HG03439 (cell line): ENCODE measurements around the gene RAB11FIP3.
A peak's percentile ranks its signal among the peaks of the same experiment; 100 is the strongest.
"Not testable (repeated sequence)": the region's sequence is repeated elsewhere in the genome, so short reads cannot be mapped to it uniquely, and the experiment has no call there.

ENCODE experiments used
- ATAC-seq: cut with Tn5 transposase; IDR thresholded peaks from one replicate; pipeline ENCODE4 v1.9.1; 2021; ENCODE audit warnings: mild to moderate bottlenecking, moderate library complexity; ENCODE audit not compliant: unreplicated experiment

Gene RAB11FIP3

GRCh38 chr16:392450-393030 lies 32.9 kb upstream of the RAB11FIP3 start:
- no peak for ATAC-seq

- ATAC-seq, result no peak
Observed at GRCh38 chr16:396199-396598, 29.2 kb upstream of the RAB11FIP3 start.

- ATAC-seq, result no peak
Observed at GRCh38 chr16:396605-397004, 28.8 kb upstream of the RAB11FIP3 start.

GRCh38 chr16:397135-397661 lies 28.3 kb upstream of the RAB11FIP3 start, which contains the start of gene NME4:
Gene NME4, plus strand, starts transcription at chr16:397199. Its CDS starts 24 bp downstream, at chr16:397223.
- ATAC-seq, result no peak

GRCh38 chr16:397736-398332 lies 27.6 kb upstream of the RAB11FIP3 start:
- ATAC-seq, result no peak

GRCh38 chr16:398561-399339 lies 26.7 kb upstream of the RAB11FIP3 start:
- ATAC-seq, result no peak

- no peak for ATAC-seq
Observed at GRCh38 chr16:399340-400019, 26.0 kb upstream of the RAB11FIP3 start.

GRCh38 chr16:400061-400591 lies 25.3 kb upstream of the RAB11FIP3 start:
- no peak for ATAC-seq

- ATAC-seq, result peak; percentile 54
Observed at GRCh38 chr16:401468-402348, 23.7 kb upstream of the RAB11FIP3 start, which contains the start of gene DECR2. Gene DECR2, plus strand, starts transcription at chr16:401885. Its CDS starts 79 bp downstream, at chr16:401964.

- no peak for ATAC-seq
Observed at GRCh38 chr16:404971-405486, 20.4 kb upstream of the RAB11FIP3 start.

- no peak for ATAC-seq
Observed at GRCh38 chr16:405548-406506, 19.6 kb upstream of the RAB11FIP3 start.

GRCh38 chr16:407253-407652 lies 18.2 kb upstream of the RAB11FIP3 start:
- no peak for ATAC-seq

- ATAC-seq, result no peak
Observed at GRCh38 chr16:410516-411178, 14.8 kb upstream of the RAB11FIP3 start.

- ATAC-seq, result no peak
Observed at GRCh38 chr16:411576-412265, 13.7 kb upstream of the RAB11FIP3 start.

- ATAC-seq, result no peak
Observed at GRCh38 chr16:414395-415169, 10.9 kb upstream of the RAB11FIP3 start.

GRCh38 chr16:415170-415498 lies 10.3 kb upstream of the RAB11FIP3 start:
- not testable (repeated sequence) for ATAC-seq

- ATAC-seq, result not testable (repeated sequence)
Observed at GRCh38 chr16:422179-422578, 3.3 kb upstream of the RAB11FIP3 start.
